Keratinocyte (primary cell): ENCODE results near the gene BCO2. TPM values are rescaled to one million over a fixed set of nuclear protein-coding genes. Genes with fewer than 3 reads are reported as not detected.

Source experiments
- DNase-seq: peaks from one replicate; pipeline ENCODE4 v3.0.0-alpha.2; 2011; ENCODE audit warnings: low read depth, missing footprints, low spot score
- FAIRE-seq: peaks from 2 replicates; lab custom pipeline; 2011; peaks lifted over from hg19 to GRCh38; lab: Jason Lieb, UNC
- H2AFZ ChIP-seq: 2 replicates; pipeline ENCODE4 v1.6.0; 2012; ENCODE audit warnings: low read length, control low read depth, inconsistent platforms; ENCODE audit not compliant: control insufficient read depth
- H3K27ac ChIP-seq: 2 replicates; pipeline ENCODE4 v1.5.1; 2011; ENCODE audit warnings: low read length; ENCODE audit not compliant: control insufficient read depth, insufficient read depth
- H3K27me3 ChIP-seq: 3 replicates; pipeline ENCODE4 v1.6.0; 2011; ENCODE audit warnings: low read length; ENCODE audit not compliant: control insufficient read depth, insufficient read depth; ENCODE audit errors: extremely low read depth
- H3K36me3 ChIP-seq, 2 experiments: 2 replicates in 1 of 2; 3 replicates in 1 of 2; pipeline ENCODE4 v1.5.1; 2011; ENCODE audit warnings: low read length in 2 of 2, mild to moderate bottlenecking in 1 of 2; ENCODE audit not compliant: control insufficient read depth in 2 of 2, insufficient read depth in 2 of 2; ENCODE audit errors: extremely low read depth in 1 of 2
- H3K4me1 ChIP-seq: 3 replicates; pipeline ENCODE4 v1.5.1; 2011; ENCODE audit warnings: low read length; ENCODE audit not compliant: control insufficient read depth, insufficient read depth; ENCODE audit errors: extremely low read depth
- H3K4me2 ChIP-seq: 3 replicates; pipeline ENCODE4 v1.6.0; 2011; ENCODE audit warnings: low read depth, low read length; ENCODE audit not compliant: control insufficient read depth, insufficient read depth; ENCODE audit errors: extremely low read depth
- H3K4me3 ChIP-seq, 3 experiments: fragments of 200-600 bp in 1 of 3; sonication (generic) in 1 of 3; 2 replicates in 2 of 3; 3 replicates in 1 of 3; pipeline ENCODE4 v1.5.1; 2011 to 2016; ENCODE audit warnings: low read length in 3 of 3, mild to moderate bottlenecking in 3 of 3, control low read depth in 2 of 3, inconsistent platforms in 1 of 3, low read depth in 1 of 3, mixed read lengths in 1 of 3, mixed run types in 1 of 3, moderate library complexity in 1 of 3; ENCODE audit not compliant: control insufficient read depth in 2 of 3, insufficient read depth in 2 of 3; ENCODE audit errors: extremely low read depth in 1 of 3
- H3K79me2 ChIP-seq: 2 replicates; pipeline ENCODE4 v1.6.0; 2012; ENCODE audit warnings: low read length; ENCODE audit not compliant: control insufficient read depth, insufficient read depth
- H3K9ac ChIP-seq: 3 replicates; pipeline ENCODE4 v1.6.0; 2011; ENCODE audit warnings: low read length; ENCODE audit not compliant: control insufficient read depth, insufficient read depth; ENCODE audit errors: extremely low read depth
- H3K9me1 ChIP-seq: 3 replicates; pipeline ENCODE4 v1.6.0; 2011; ENCODE audit warnings: low read length; ENCODE audit not compliant: control insufficient read depth, insufficient read depth; ENCODE audit errors: extremely low read depth
- H3K9me3 ChIP-seq: 2 replicates; pipeline ENCODE4 v1.5.1; 2012; ENCODE audit warnings: low read depth, low read length; ENCODE audit not compliant: control insufficient read depth
- H4K20me1 ChIP-seq: 3 replicates; pipeline ENCODE4 v1.6.0; 2011; ENCODE audit warnings: low read length; ENCODE audit not compliant: control insufficient read depth, insufficient read depth; ENCODE audit errors: extremely low read depth
- EZH2 ChIP-seq: IDR thresholded peaks from one replicate; pipeline ENCODE4 v1.6.1; 2012; ENCODE audit warnings: inconsistent platforms, mild to moderate bottlenecking, low read length, moderate library complexity
- dilution Hi-C: fragments of 300-500 bp; cut with MboI; formaldehyde crosslinking; loops from one replicate; pipeline ENCODE4 v1.7.0; 2020; ENCODE audit warnings: low sequenced_read_pairs; ENCODE audit not compliant: extremely low pct_ligation_motif_present
- polyA plus RNA-seq, 5 experiments: library from polyadenylated mRNA; depleted of rRNA in 3 of 5; stranded (reverse) in 3 of 5; stranded (forward) in 1 of 5; unstranded in 1 of 5; fragments of >200 nt; gene quantifications; 1 replicate in 1 of 5; 2 replicates in 3 of 5; 3 replicates in 1 of 5; pipeline versions ENCODE4 v1.2.1 to v1.2.3, GENCODE V29; 2011 to 2012; ENCODE audit warnings: missing spikeins in 2 of 5, low read depth in 1 of 5, low replicate concordance in 1 of 5
- TF ChIP-seq, protein P1 (sequence below), 3 experiments: IDR thresholded peaks in 1 of 3; conservative IDR thresholded peaks in 1 of 3; optimal IDR thresholded peaks in 1 of 3; 2 replicates in 2 of 3; 3 replicates in 1 of 3; pipeline versions ENCODE3 to v1.5.1; 2011; ENCODE audit warnings: low read length in 3 of 3, mild to moderate bottlenecking in 3 of 3, moderate library complexity in 2 of 3, control low read depth in 1 of 3, inconsistent platforms in 1 of 3; ENCODE audit not compliant: insufficient read depth in 2 of 3; ENCODE audit errors: extremely low read depth in 1 of 3

Gene BCO2
- polyA plus RNA-seq, 1 donor (not counting 4 experiments of a cell fraction or from before 2014, with no cell fraction given), result 0.37 TPM

DNA sequence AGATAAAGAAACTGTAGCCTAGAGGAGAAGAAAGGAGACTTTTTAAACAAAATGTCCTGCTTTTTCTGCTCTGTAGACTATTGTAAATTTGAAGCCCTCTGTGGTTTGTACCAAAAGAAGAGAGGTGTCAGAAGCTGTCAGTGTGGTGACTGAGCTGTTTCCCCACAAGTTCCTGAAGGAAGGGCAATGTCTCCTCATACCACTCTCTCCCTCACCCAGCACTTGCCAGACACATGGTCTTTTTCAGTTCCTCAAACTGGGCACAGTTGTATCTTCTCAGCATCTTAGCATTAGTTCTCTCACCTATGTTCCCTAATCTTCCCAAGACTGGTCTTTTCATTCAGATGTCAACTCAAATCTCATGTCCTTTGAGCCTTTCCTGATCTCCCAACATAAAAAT lies 4.3 kb downstream of the BCO2 start:
- DNase-seq (no peak), FAIRE-seq (no peak)
- Histone ChIP-seq H3K36me3 (no peaks in the 10 kb centered on the region), H3K9ac (no peak overlapping the region), H3K9me3 (no peaks in the 10 kb centered on the region), H3K4me2 (no peak overlapping the region), H3K4me3 (no peak overlapping the region), H4K20me1 (no peaks in the 10 kb centered on the region), H3K27me3 (no peaks in the 10 kb centered on the region), H3K27ac (no peak overlapping the region), H3K4me1 (peaks cover 8% of the 10 kb centered on the region), H2AFZ (no peak overlapping the region), H3K9me1 (no peaks in the 10 kb centered on the region), H3K79me2 (no peaks in the 10 kb centered on the region)
- TF ChIP-seq, protein P1, sequence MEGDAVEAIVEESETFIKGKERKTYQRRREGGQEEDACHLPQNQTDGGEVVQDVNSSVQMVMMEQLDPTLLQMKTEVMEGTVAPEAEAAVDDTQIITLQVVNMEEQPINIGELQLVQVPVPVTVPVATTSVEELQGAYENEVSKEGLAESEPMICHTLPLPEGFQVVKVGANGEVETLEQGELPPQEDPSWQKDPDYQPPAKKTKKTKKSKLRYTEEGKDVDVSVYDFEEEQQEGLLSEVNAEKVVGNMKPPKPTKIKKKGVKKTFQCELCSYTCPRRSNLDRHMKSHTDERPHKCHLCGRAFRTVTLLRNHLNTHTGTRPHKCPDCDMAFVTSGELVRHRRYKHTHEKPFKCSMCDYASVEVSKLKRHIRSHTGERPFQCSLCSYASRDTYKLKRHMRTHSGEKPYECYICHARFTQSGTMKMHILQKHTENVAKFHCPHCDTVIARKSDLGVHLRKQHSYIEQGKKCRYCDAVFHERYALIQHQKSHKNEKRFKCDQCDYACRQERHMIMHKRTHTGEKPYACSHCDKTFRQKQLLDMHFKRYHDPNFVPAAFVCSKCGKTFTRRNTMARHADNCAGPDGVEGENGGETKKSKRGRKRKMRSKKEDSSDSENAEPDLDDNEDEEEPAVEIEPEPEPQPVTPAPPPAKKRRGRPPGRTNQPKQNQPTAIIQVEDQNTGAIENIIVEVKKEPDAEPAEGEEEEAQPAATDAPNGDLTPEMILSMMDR (optimal IDR thresholded peaks at IDR 0.05 in 1 of 3, IDR thresholded peaks at IDR 0.05 in 1 of 3, conservative IDR thresholded peaks at IDR 0.05 in 1 of 3; ENCODE audit: extremely low read depth in 1 of 3, insufficient read depth in 2 of 3, low read length in 3 of 3), result no peak
- no peak for TF ChIP-seq EZH2
- dilution Hi-C loops, result no loop called here

DNA sequence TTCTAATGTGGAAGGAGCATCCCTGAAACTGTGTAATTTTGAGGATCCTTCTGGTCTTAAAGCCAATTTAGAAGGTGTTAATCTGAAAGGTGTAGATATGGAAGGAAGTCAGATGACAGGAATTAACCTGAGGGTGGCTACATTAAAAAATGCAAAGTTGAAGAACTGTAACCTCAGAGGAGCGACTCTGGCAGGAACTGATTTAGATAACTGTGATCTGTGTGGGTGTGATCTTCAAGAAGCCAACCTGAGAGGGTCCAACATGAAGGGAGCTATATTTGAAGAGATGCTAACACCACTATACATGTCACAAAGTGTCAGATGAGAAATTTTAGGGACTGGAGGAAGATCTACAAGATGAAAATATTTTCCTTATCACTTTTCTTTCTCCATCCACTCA lies 7.6 kb downstream of the BCO2 start:
- Histone ChIP-seq H3K27me3 (no peaks in the 10 kb centered on the region), H3K4me1 (no peaks in the 10 kb centered on the region), H3K36me3 (no peaks in the 10 kb centered on the region), H3K79me2 (no peaks in the 10 kb centered on the region), H3K9me3 (no peaks in the 10 kb centered on the region), H3K9me1 (no peaks in the 10 kb centered on the region), H2AFZ (no peak overlapping the region), H3K4me3 (no peak overlapping the region), H3K27ac (no peak overlapping the region), H3K4me2 (no peak overlapping the region), H3K9ac (no peak overlapping the region), H4K20me1 (no peaks in the 10 kb centered on the region)
- TF ChIP-seq EZH2, result no peak
- TF ChIP-seq, protein P1 (optimal IDR thresholded peaks at IDR 0.05 in 1 of 3, IDR thresholded peaks at IDR 0.05 in 1 of 3, conservative IDR thresholded peaks at IDR 0.05 in 1 of 3; ENCODE audit: extremely low read depth in 1 of 3, insufficient read depth in 2 of 3, low read length in 3 of 3), result no peak
- DNase-seq (no peak), FAIRE-seq (no peak)
- dilution Hi-C loops, result no loop called here
